Muscle layer of colon (tissue), 2 donors: ENCODE results near the gene CLEC3A.
"Not testable (repeated sequence)": the region's sequence is repeated elsewhere in the genome, so short reads cannot be mapped to it uniquely, and the experiment has no call there.

ENCODE experiments used
- H3K27ac ChIP-seq: one replicate; pipeline ENCODE4 v1.7.0; 2013; ENCODE audit warnings: low read depth, mild to moderate bottlenecking, low read length, moderate library complexity
- H3K27me3 ChIP-seq, 2 donors: one replicate each; pipeline ENCODE4 v1.7.0; 2013; ENCODE audit warnings: low read length in 2 of 2, mild to moderate bottlenecking in 2 of 2; ENCODE audit not compliant: insufficient read depth in 2 of 2, control insufficient read depth in 1 of 2
- H3K36me3 ChIP-seq: one replicate; pipeline ENCODE4 v1.7.0; 2013; ENCODE audit warnings: mild to moderate bottlenecking, low read length; ENCODE audit not compliant: insufficient read depth
- H3K4me1 ChIP-seq: one replicate; pipeline ENCODE4 v1.7.0; 2013; ENCODE audit warnings: mild to moderate bottlenecking, low read length; ENCODE audit not compliant: insufficient read depth
- H3K4me3 ChIP-seq, 2 donors: one replicate each; pipeline ENCODE4 v1.7.0; 2013; ENCODE audit warnings: low read length in 2 of 2, low read depth in 1 of 2, mild to moderate bottlenecking in 1 of 2, moderate library complexity in 1 of 2
- H3K9ac ChIP-seq: one replicate; pipeline ENCODE4 v1.7.0; 2013; ENCODE audit warnings: low read length
- H3K9me3 ChIP-seq: one replicate; pipeline ENCODE4 v1.7.0; 2013; ENCODE audit warnings: mild to moderate bottlenecking, low read length
- donor health status: abdominal sarcoma.
- donor health status: Adenocarcinoma of cecum.

Gene CLEC3A

GRCh38 chr16:78022347-78023060 is at the start of gene CLEC3A:
CLEC3A (plus strand) TSS chr16:78022548; CDS start chr16:78022627, 79 bp downstream.
- H3K4me1 ChIP-seq, result no peaks in the 10 kb centered on the region
- no peak within 1 kb of the TSS for H3K9ac ChIP-seq
- no peaks in the 10 kb centered on the region for H3K36me3 ChIP-seq
- no peak within 1 kb of the TSS for H3K27ac ChIP-seq
- no peak within 1 kb of the TSS for H3K4me3 ChIP-seq
- no peaks in the 10 kb centered on the region for H3K9me3 ChIP-seq
- no peaks in the 10 kb centered on the region for H3K27me3 ChIP-seq

- no peaks in the 10 kb centered on the region for H3K9me3 ChIP-seq
These were observed 47.5 kb upstream of the CLEC3A start for GRCh38 chr16:77974883-77975282.

GRCh38 chr16:77975942-77976341 is 46.4 kb upstream of the CLEC3A start:
- no peak overlapping the region for H3K4me3 ChIP-seq
- no peak overlapping the region for H3K27ac ChIP-seq
- no peaks in the 10 kb centered on the region for H3K4me1 ChIP-seq
- no peaks in the 10 kb centered on the region for H3K27me3 ChIP-seq
- no peak overlapping the region for H3K9ac ChIP-seq
- H3K9me3 ChIP-seq, result no peaks in the 10 kb centered on the region
- no peaks in the 10 kb centered on the region for H3K36me3 ChIP-seq

More at GRCh38 chr16:77974883-77975282, 47.5 kb upstream of the CLEC3A start:
- no peaks in the 10 kb centered on the region for H3K36me3 ChIP-seq
- H3K4me1 ChIP-seq, result no peaks in the 10 kb centered on the region
- no peak overlapping the region for H3K4me3 ChIP-seq
- no peak overlapping the region for H3K27ac ChIP-seq
- no peak overlapping the region for H3K9ac ChIP-seq
- H3K27me3 ChIP-seq, result no peaks in the 10 kb centered on the region

- Histone ChIP-seq H3K36me3 (no peaks in the 10 kb centered on the region), H3K9me3 (no peaks in the 10 kb centered on the region), H3K27ac (no peak overlapping the region), H3K27me3 (no peaks in the 10 kb centered on the region), H3K4me1 (no peaks in the 10 kb centered on the region), H3K4me3 (no peak overlapping the region), H3K9ac (no peak overlapping the region)
These were observed 45.0 kb upstream of the CLEC3A start for GRCh38 chr16:77977339-77977738.

- no peaks in the 10 kb centered on the region for H3K36me3 ChIP-seq
- no peaks in the 10 kb centered on the region for H3K27me3 ChIP-seq
- H3K4me1 ChIP-seq, result peaks cover 15% of the 10 kb centered on the region
- H3K4me3 ChIP-seq, result no peak overlapping the region
- H3K9me3 ChIP-seq, result no peaks in the 10 kb centered on the region
- H3K9ac ChIP-seq, result no peak overlapping the region
- no peak overlapping the region for H3K27ac ChIP-seq
These were observed 37.2 kb upstream of the CLEC3A start for GRCh38 chr16:77985111-77985510.

- no peak overlapping the region for H3K4me3 ChIP-seq
- peaks cover 15% of the 10 kb centered on the region for H3K4me1 ChIP-seq
- H3K9me3 ChIP-seq, result no peaks in the 10 kb centered on the region
- no peak overlapping the region for H3K9ac ChIP-seq
- no peak overlapping the region for H3K27ac ChIP-seq
- no peaks in the 10 kb centered on the region for H3K27me3 ChIP-seq
- H3K36me3 ChIP-seq, result no peaks in the 10 kb centered on the region
These were observed 36.2 kb upstream of the CLEC3A start for GRCh38 chr16:77986011-77986740.

GRCh38 chr16:77987810-77988209 is 34.5 kb upstream of the CLEC3A start:
- Histone ChIP-seq H3K36me3 (no peaks in the 10 kb centered on the region), H3K9ac (no peak overlapping the region), H3K27me3 (no peaks in the 10 kb centered on the region), H3K9me3 (no peaks in the 10 kb centered on the region), H3K4me3 (no peak overlapping the region), H3K27ac (no peak overlapping the region), H3K4me1 (peaks cover 21% of the 10 kb centered on the region)

- H3K27ac ChIP-seq, result no peak overlapping the region
- H3K4me3 ChIP-seq, result no peak overlapping the region
- H3K36me3 ChIP-seq, result no peaks in the 10 kb centered on the region
- H3K9me3 ChIP-seq, result no peaks in the 10 kb centered on the region
- H3K9ac ChIP-seq, result no peak overlapping the region
- no peaks in the 10 kb centered on the region for H3K27me3 ChIP-seq
- peaks cover 31% of the 10 kb centered on the region for H3K4me1 ChIP-seq
These were observed 32.5 kb upstream of the CLEC3A start for GRCh38 chr16:77989846-77990245.

GRCh38 chr16:77991701-77992100 is 30.6 kb upstream of the CLEC3A start:
- H3K4me3 ChIP-seq, result no peak overlapping the region

GRCh38 chr16:77992381-77992780 is 30.0 kb upstream of the CLEC3A start:
- not testable (repeated sequence) for H3K36me3 ChIP-seq, H3K4me3 ChIP-seq, H3K27me3 ChIP-seq, H3K9ac ChIP-seq, H3K27ac ChIP-seq, H3K9me3 ChIP-seq
- peaks cover 27% of the 10 kb centered on the region for H3K4me1 ChIP-seq

More at GRCh38 chr16:77991701-77992100, 30.6 kb upstream of the CLEC3A start:
- Histone ChIP-seq H3K27me3 (no peaks in the 10 kb centered on the region), H3K4me1 (peaks cover 31% of the 10 kb centered on the region), H3K9me3 (peaks cover 10% of the 10 kb centered on the region), H3K27ac (no peak overlapping the region), H3K36me3 (no peaks in the 10 kb centered on the region), H3K9ac (no peak overlapping the region)

- Histone ChIP-seq H3K4me1 (peaks cover 21% of the 10 kb centered on the region), H3K27ac (peak overlapping the region; percentile 39)
These were observed 29.0 kb upstream of the CLEC3A start for GRCh38 chr16:77993111-77993985.

More at GRCh38 chr16:77993111-77993985, 29.0 kb upstream of the CLEC3A start:
- no peak overlapping the region for H3K9ac ChIP-seq
- no peak overlapping the region for H3K4me3 ChIP-seq
- no peaks in the 10 kb centered on the region for H3K27me3 ChIP-seq
- H3K36me3 ChIP-seq, result no peaks in the 10 kb centered on the region
- H3K9me3 ChIP-seq, result peaks cover 10% of the 10 kb centered on the region
